GM12864 (cell line): ENCODE data around the gene PHLDA2.

ENCODE experiments used
- DNase-seq: peaks from one replicate; pipeline ENCODE4 v3.0.0-alpha.2; 2011; ENCODE audit warnings: low read depth
- H3K4me3 ChIP-seq: 2 replicates; pipeline ENCODE4 v1.5.1; 2011; ENCODE audit warnings: mild to moderate bottlenecking, low read depth, low read length, control low read depth
- TF ChIP-seq, protein P1 (sequence below): IDR thresholded peaks from 2 replicates; pipeline ENCODE4 v1.5.1; 2011; ENCODE audit warnings: low read depth, mild to moderate bottlenecking, moderate library complexity, low read length, control low read depth, inconsistent platforms; ENCODE audit errors: missing control alignments

Gene PHLDA2

DNA sequence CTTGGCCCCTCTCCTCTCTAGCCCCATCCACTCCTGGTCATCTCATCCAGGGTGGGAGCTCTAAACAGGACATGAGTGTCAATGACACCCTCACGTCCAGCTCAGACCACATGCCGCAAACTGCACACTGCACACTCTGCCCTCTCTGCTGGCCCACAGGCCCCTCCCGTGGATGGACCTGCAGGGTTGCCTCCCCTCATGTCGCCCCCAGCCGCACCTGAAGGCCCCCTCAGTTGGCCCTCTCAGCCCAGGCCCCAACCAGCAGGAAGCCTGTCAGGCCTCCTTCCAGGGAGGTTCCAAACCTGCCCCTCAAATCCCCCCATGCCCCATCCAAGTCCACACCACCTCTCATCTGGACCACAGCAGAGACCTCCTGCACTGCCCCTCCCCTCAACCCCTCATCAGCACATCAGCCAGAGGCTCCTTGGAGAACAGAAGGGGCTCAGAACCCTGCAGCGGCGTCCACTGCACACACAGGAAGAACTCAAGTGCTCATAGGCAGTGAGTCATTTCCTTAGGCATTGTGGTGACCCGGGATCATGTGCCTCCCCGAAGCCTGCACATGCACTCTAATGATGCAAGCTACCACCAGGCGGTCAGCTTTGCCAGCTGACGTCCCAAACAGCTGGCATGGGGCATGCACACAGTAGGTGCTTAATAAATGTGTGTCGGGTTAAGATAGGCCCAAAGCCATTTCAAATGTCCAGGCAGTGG lies 30.7 kb downstream of the PHLDA2 start:
- TF ChIP-seq, protein P1, sequence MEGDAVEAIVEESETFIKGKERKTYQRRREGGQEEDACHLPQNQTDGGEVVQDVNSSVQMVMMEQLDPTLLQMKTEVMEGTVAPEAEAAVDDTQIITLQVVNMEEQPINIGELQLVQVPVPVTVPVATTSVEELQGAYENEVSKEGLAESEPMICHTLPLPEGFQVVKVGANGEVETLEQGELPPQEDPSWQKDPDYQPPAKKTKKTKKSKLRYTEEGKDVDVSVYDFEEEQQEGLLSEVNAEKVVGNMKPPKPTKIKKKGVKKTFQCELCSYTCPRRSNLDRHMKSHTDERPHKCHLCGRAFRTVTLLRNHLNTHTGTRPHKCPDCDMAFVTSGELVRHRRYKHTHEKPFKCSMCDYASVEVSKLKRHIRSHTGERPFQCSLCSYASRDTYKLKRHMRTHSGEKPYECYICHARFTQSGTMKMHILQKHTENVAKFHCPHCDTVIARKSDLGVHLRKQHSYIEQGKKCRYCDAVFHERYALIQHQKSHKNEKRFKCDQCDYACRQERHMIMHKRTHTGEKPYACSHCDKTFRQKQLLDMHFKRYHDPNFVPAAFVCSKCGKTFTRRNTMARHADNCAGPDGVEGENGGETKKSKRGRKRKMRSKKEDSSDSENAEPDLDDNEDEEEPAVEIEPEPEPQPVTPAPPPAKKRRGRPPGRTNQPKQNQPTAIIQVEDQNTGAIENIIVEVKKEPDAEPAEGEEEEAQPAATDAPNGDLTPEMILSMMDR: no peak
- DNase-seq: no peak
- H3K4me3 ChIP-seq: no peak overlapping the region

DNA sequence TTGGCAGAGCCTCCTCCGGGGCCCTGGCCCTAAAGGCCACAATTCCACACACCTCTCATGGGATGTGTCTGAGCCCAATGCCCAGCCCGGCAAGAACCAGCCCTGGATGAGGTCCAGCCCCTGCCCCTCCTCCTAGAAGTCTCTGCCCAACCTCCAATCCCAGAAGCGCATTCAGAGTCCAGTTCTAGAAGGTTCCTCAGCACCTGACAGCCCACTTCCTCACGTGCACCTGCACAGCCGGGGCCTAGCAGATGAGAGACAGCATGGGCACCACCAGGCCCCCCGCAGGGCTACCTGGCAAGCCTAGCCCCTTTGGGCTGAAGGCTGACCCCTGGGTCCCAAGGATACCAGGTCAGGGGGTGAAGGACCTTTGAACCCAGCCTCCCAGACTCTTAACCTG lies 32.2 kb downstream of the PHLDA2 start:
- no peak for DNase-seq
- no peak overlapping the region for H3K4me3 ChIP-seq
- TF ChIP-seq, protein P1: no peak

DNA sequence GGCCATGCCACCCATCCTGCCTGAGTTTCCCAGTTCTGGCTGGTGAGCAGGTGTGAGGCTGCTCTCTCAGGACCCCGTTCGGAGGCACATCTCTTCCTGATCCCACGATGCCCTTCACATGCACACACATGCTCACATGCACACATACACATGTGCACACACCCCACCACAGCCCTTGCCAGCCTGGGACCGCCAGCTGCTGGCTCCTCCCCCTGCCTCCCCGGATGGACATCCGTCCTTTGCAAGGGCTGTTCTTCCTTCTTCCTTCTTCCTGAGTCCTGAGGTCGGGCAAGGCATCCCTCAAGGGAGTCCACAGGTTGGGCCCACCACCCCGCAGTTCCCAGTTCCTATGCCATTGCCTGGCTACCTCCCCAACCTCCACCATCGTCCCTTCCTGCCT lies 33.2 kb downstream of the PHLDA2 start:
- TF ChIP-seq, protein P1: no peak
- no peak for DNase-seq
- H3K4me3 ChIP-seq: no peak overlapping the region

DNA sequence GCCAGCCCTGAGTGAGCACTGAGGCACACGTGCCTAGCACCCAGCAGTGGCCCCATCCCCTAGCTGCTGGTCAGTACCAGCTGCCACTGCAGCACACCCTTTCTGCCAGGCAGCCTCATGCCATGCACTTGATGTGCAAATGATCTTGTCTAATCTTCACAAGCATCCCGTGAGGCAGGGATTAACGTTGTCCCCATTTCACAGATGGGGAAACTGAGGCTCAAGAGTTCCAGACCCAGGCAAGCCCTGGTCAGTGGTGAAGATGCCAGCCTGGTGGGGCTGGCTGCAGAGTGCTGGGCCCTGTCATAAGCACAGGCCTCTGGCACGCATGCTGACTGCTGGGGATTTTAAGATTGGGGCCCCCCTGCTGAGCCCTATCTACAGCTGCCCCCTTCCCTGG lies 35.3 kb downstream of the PHLDA2 start:
- TF ChIP-seq, protein P1: no peak
- no peak overlapping the region for H3K4me3 ChIP-seq
- no peak for DNase-seq

DNA sequence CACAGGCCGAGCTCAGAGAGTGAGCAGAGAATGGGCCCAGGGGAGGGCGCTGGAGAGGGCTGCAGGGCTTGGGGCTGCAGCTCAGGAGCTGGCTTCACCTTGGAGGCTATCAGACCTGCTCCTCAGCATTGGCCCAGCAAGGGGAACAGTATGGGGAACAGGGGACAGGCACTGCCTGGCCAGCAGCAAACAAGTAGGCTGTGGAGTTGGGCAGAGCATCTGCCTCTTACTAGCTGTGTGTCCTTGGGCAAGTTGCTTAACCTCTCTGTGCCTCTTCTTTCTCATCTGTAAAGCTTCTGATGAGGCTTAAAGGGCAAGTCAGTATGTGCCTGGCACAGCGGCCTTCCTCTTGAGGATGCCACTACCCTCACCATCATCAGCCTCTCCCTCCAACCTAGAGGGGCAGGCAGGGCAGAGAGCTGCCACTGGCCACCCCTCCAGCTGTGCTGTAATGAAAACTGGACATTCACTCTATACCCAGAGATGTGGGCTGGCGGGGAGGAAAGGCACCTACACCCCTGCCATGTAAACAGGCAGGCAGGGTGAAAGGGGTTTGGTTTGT lies 36.2 kb downstream of the PHLDA2 start:
- no peak for DNase-seq

DNA sequence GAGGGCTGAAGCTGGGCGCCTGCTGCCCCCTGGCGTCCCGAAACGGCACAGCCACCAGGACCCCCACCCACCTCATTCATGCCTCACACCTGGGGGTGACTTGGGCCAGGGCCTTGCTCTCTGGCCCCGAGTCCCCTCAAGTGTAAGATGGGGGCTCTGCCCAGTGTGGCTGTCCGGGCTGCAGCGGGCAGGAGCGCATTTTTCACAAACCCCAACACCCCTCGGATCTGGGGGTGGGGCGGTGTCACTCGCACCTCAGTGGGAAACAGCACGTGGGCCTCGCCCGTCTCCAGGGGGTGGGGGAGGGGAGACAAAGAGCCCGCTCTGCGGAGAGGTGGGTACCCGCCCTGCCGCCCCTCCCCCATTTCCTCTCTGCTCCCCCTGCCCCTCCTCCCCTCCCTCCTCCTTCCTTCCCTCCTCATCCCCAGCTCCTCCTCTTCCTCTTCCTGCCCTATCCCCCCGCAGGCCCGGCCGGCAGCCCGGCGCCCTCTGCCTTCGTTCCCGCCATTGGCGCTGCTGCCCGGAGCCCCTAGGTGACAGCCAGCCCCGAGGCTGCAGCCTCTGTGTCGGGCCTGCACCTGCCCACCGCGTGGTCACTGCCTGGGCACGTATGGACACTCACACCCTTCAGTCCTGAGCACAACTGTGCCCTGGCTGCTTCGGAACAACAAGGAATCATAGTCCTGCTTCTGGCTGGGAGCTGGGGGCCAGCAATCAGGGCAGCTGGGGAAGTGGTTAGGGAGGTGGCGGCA lies 36.8 kb downstream of the PHLDA2 start:
- DNase-seq: no peak
- TF ChIP-seq, protein P1: peak; percentile 96
- peak overlapping the region; percentile 46 for H3K4me3 ChIP-seq

More for the DNA sequence above, 36.2 kb downstream of the PHLDA2 start:
- peak overlapping the region; percentile 46 for H3K4me3 ChIP-seq
- TF ChIP-seq, protein P1: peak; percentile 46
